A549 treated with DMSO at 1 μM for 4 hours (cell line): ENCODE results near the gene MCM3AP. TPM values are rescaled to one million over a fixed set of nuclear protein-coding genes. Genes with fewer than 3 reads are reported as not detected.

Source experiments
- total RNA-seq: library from RNA; stranded (reverse); fragments of 200-300 nt; extraction: Qiagen RNA extraction; gene quantifications from 5 replicates; pipeline ENCODE4 v1.2.3, GENCODE V29; 2022; ENCODE audit warnings: low read depth

MCM3AP gene
- 30.4 to 49.6 TPM (median 47.5 TPM) in 5 replicates for total RNA-seq

GRCh38 chr21:46285206-46285661, at the start of gene MCM3AP:
TSS of gene MCM3AP (minus strand) at chr21:46285611. CDS start at chr21:46285286, 325 bp downstream.

DNA sequence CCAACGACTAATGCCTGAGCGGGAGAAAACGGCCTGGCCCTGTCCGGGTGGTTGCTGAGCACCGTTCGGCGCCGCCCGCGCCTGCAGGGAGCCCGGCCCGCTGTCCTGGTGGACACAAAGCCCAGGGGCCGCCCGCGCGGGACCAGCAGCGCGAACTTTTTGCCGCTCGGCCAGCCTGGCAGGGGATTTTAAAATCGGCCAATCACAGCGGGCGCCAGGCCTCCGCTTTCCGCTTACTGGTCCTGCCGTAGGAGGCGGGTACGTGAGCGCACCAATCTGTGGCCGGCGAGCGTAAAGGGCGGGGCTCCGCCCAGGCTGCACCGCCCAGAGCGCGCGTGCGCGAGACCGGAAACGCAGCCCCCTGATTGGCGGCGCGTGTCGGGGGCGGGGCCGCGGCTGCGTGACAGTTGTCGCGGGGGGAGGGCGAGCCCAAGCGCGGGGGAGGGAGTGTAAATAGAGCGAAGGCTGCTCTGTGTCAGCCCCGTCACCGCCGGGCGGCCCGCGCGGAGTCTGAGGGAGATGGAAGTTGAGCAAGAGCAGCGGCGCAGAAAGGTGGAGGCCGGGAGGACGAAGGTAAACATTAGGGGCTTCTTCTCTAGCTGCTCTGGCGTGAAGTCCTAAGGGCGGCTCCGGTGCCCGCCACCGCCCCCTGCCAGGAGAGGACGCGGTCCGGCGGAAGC, 38.4 kb upstream of the MCM3AP start, which contains the start of the genes C21orf58 and PCNT:
C21orf58 (minus strand) TSS at position 161 of the 680 bp plus-strand sequence. CDS start 1,132 bp downstream, outside the sequence.
PCNT (plus strand) TSS at position 447 of the 680 bp plus-strand sequence; CDS start at position 520, 73 bp downstream.

DNA sequence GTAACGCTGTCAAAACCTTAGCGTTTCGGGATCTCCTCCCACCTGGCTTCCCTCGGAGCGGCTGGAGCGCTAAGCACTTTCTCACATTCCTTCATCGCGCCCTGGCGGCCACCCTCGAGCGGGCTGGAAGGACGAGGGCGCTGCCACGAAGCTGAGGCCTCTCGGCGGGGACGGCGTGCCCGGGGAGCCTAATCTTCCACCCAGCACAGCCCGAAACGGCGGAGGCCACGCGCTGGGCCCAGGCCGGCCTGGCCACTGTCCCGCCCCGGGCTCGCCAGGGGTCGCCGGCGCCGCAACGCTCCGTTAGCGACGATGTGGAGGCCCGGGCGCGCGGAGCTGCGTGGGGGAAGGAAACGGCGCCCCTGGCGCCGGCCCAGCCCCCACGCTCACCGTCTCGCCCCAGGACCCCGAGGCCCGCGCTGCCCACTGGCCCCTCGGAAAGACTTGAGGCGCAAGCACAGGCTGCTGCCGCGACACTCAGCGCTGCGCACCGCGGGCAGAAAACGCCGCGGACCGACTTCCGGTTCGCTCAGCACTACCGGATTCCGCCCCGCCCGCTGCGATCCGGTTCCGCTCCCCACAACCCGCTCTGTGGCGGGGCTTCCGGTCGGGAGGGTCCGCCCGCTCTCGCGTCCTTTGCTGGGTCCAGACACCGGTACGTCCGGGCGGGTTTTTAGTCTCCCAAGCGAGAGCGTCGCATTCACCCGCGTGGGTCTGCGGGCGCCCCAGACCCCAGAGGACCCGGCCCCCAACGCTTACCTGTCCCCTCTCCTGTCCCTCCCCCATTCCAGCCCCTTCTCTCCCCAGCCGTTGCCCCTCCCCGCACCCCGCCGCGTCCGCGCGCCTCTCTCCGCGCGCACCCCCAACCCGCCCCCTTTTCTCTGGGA, 593 bp upstream of the MCM3AP start, which contains the start of gene YBEY:
YBEY (plus strand) TSS at position 582 of the 887 bp plus-strand sequence. CDS start 572 bp downstream, outside the sequence.

GRCh38 chr21:46228345-46229051, 56.9 kb downstream of the MCM3AP start, which contains the start of gene LSS:
TSS of gene LSS (minus strand) at chr21:46228774. CDS start at chr21:46228745, 29 bp downstream.

Other genes with a start within 250 kb of the MCM3AP start
- 14.0 to 18.0 TPM (median 16.1 TPM) in 5 replicates for gene COL6A2, start 187.5 kb downstream of the MCM3AP start, total RNA-seq
- gene FTCD, start 130.0 kb downstream of the MCM3AP start, total RNA-seq, result 0.08 to 0.16 TPM in 2 of 5 replicates, not detected in the others
- gene SPATC1L, start 101.2 kb downstream of the MCM3AP start, total RNA-seq, result 0.08 TPM in 2 of 5 replicates, not detected in the others
- 12.8 to 13.5 TPM (median 13.3 TPM) in 5 replicates for gene LSS, start 56.8 kb downstream of the MCM3AP start, total RNA-seq
- gene YBEY, start 731 bp upstream of the MCM3AP start, total RNA-seq, result 25.8 to 33.3 TPM (median 29.5 TPM) in 5 replicates
- gene C21orf58, start 38.3 kb upstream of the MCM3AP start, total RNA-seq, result 4.1 to 7.1 TPM (median 5.7 TPM) in 5 replicates
- 12.9 to 17.5 TPM (median 14.8 TPM) in 5 replicates for gene PCNT, start 38.5 kb upstream of the MCM3AP start, total RNA-seq
- gene DIP2A, start 173.3 kb upstream of the MCM3AP start, total RNA-seq, result 9.1 to 14.4 TPM (median 13.1 TPM) in 5 replicates